ENCODE data around the gene MET.

- TF ChIP-seq CTCF (IDR thresholded peaks at IDR 0.05; ENCODE audit: control extremely low read depth in 1 of 3, insufficient read depth in 1 of 3, low read depth in 1 of 3, low read length in 3 of 3) (no peak), EP300 (IDR thresholded peaks at IDR 0.05; ENCODE audit: borderline replicate concordance in 1 of 2, low read depth in 2 of 2, low read length in 2 of 2) (no peak), CHD2 (IDR thresholded peaks at IDR 0.05; ENCODE audit: low read length) (no peak), EZH2 (IDR thresholded peaks at IDR 0.05; ENCODE audit: low read depth, low read length, severe bottlenecking) (no peak), RAD21 (IDR thresholded peaks at IDR 0.05 in 1 of 2, conservative IDR thresholded peaks at IDR 0.05 in 1 of 2; ENCODE audit: low read depth in 2 of 2, low read length in 2 of 2) (no peak), POLR2A (IDR thresholded peaks at IDR 0.05; ENCODE audit: control extremely low read depth in 1 of 2, low read depth in 2 of 2, low read length in 2 of 2) (no peak), USF2 (IDR thresholded peaks at IDR 0.05; ENCODE audit: low read length) (no peak)
Observed at GRCh38 chr7:116705419-116705818, 33.4 kb downstream of the MET start.
